Common myeloid progenitor, CD34-positive (primary cell): ENCODE measurements around the gene THOC7.

Source experiments
- CTCF ChIA-PET: fragments of 350-600 bp; sonication (Branson Sonifier 250); formaldehyde crosslinking; loops from one replicate; lab custom pipeline; 2021; ENCODE audit warnings: antibody characterized with exemption; lab: Charles Lee
- POLR2A ChIA-PET: fragments of 350-600 bp; sonication (Branson Sonifier 250); formaldehyde crosslinking; loops from one replicate; lab custom pipeline; 2021; ENCODE audit warnings: antibody characterized with exemption; lab: Charles Lee
- DNase-seq, 3 donors: peaks; one replicate each; pipeline versions ENCODE4 v3.0.0 to v3.0.0-alpha.2; 2013
- H3K27ac ChIP-seq, 2 experiments: 1 replicate in 1 of 2; 2 replicates in 1 of 2; pipeline ENCODE4 v1.7.0; 2013; ENCODE audit warnings: inconsistent platforms in 2 of 2, low read length in 2 of 2, mild to moderate bottlenecking in 2 of 2, low read depth in 1 of 2, moderate library complexity in 1 of 2; ENCODE audit not compliant: severe bottlenecking in 2 of 2, insufficient read depth in 1 of 2, poor library complexity in 1 of 2
- H3K27me3 ChIP-seq, 5 experiments: replicated peaks in 2 of 5; 1 replicate in 3 of 5; 2 replicates in 2 of 5; pipeline versions ENCODE4 v1.6.1 to v1.7.0; 2013; ENCODE audit warnings: low read length in 4 of 5, mild to moderate bottlenecking in 2 of 5, moderate library complexity in 2 of 5, inconsistent platforms in 1 of 5; ENCODE audit not compliant: insufficient read depth in 5 of 5, control insufficient read depth in 4 of 5
- H3K36me3 ChIP-seq, 4 experiments: 1 replicate in 2 of 4; 2 replicates in 2 of 4; pipeline versions ENCODE4 v1.6.1 to v1.7.0; 2013; ENCODE audit warnings: low read length in 3 of 4, control low read depth in 1 of 4, mild to moderate bottlenecking in 1 of 4; ENCODE audit not compliant: control insufficient read depth in 4 of 4, insufficient read depth in 4 of 4
- H3K4me1 ChIP-seq, 4 experiments: 1 replicate in 3 of 4; 2 replicates in 1 of 4; pipeline versions ENCODE4 v1.6.1 to v1.7.1; 2013; ENCODE audit warnings: low read length in 3 of 4, mild to moderate bottlenecking in 3 of 4, control low read depth in 1 of 4, inconsistent platforms in 1 of 4, moderate library complexity in 1 of 4; ENCODE audit not compliant: control insufficient read depth in 4 of 4, insufficient read depth in 4 of 4; ENCODE audit errors: control extremely low read depth in 1 of 4
- H3K4me3 ChIP-seq, 7 experiments: 1 replicate in 4 of 7; 2 replicates in 3 of 7; pipeline versions ENCODE4 v1.5.1 to v1.7.0; 2013; ENCODE audit warnings: mild to moderate bottlenecking in 7 of 7, low read length in 6 of 7, moderate library complexity in 6 of 7, inconsistent platforms in 2 of 7, low read depth in 2 of 7, control low read depth in 1 of 7; ENCODE audit not compliant: insufficient read depth in 4 of 7, control insufficient read depth in 1 of 7; ENCODE audit errors: extremely low read depth in 1 of 7
- H3K9me3 ChIP-seq, 5 experiments: 1 replicate in 4 of 5; 2 replicates in 1 of 5; pipeline versions ENCODE4 v1.6.1 to v1.7.1; 2013; ENCODE audit warnings: low read length in 4 of 5, mild to moderate bottlenecking in 2 of 5, inconsistent platforms in 1 of 5, low read depth in 1 of 5, moderate library complexity in 1 of 5; ENCODE audit not compliant: control insufficient read depth in 4 of 5, insufficient read depth in 2 of 5; ENCODE audit errors: control extremely low read depth in 1 of 5
- WGBS: methylation state at CpG from one replicate; pipeline ENCODE4 v1.1.5; 2013; ENCODE audit not compliant: insufficient coverage; 5-methylcytosine and 5-hydroxymethylcytosine counted together

THOC7 gene

GRCh38 chr3:63849175-63849574, 14.4 kb downstream of the THOC7 start:
- 100% methylated on average over 2 of the region's 4 CpGs for WGBS
- no peak overlapping the region for H3K27ac ChIP-seq
- ChIA-PET CTCF (no interaction called here), POLR2A (no interaction called here)
- peaks cover 0 to 12% (median 2%) of the 10 kb centered on the region in 4 experiments for H3K36me3 ChIP-seq
- no peak for DNase-seq
- no peaks in the 10 kb centered on the region for H3K4me1 ChIP-seq
- no peak overlapping the region for H3K4me3 ChIP-seq
- H3K27me3 ChIP-seq = no peaks in the 10 kb centered on the region
- H3K9me3 ChIP-seq = no peaks in the 10 kb centered on the region

- H3K9me3 ChIP-seq = no peaks in the 10 kb centered on the region
- no peak overlapping the region for H3K27ac ChIP-seq
- H3K27me3 ChIP-seq = no peaks in the 10 kb centered on the region
- 100% methylated on average over 1 of the region's 1 CpG for WGBS
- H3K4me1 ChIP-seq = no peaks in the 10 kb centered on the region
- DNase-seq = no peak
- CTCF ChIA-PET = interaction anchor here (0.8 kb wide), 1 partner anchor 11 kb away, joined by 4 read pairs; no protein-coding TSS in a partner anchor
- peaks cover 0 to 12% (median 2%) of the 10 kb centered on the region in 4 experiments for H3K36me3 ChIP-seq
- H3K4me3 ChIP-seq = no peak overlapping the region
- POLR2A ChIA-PET = no interaction called here
Observed at GRCh38 chr3:63847718-63848450, 15.7 kb downstream of the THOC7 start.

- ChIA-PET POLR2A (no interaction called here), CTCF (no interaction called here)
- Histone ChIP-seq H3K4me1 (no peaks in the 10 kb centered on the region), H3K36me3 (peaks cover 0 to 3% (median under 1%) of the 10 kb centered on the region in 4 experiments), H3K4me3 (no peak overlapping the region), H3K27me3 (no peaks in the 10 kb centered on the region), H3K27ac (no peak overlapping the region), H3K9me3 (peaks cover 0 to 1% (median 0%) of the 10 kb centered on the region in 5 experiments)
- 97% methylated on average over 4 of the region's 4 CpGs for WGBS
- no peak for DNase-seq
Observed at GRCh38 chr3:63845215-63845614, 18.4 kb downstream of the THOC7 start.

DNA sequence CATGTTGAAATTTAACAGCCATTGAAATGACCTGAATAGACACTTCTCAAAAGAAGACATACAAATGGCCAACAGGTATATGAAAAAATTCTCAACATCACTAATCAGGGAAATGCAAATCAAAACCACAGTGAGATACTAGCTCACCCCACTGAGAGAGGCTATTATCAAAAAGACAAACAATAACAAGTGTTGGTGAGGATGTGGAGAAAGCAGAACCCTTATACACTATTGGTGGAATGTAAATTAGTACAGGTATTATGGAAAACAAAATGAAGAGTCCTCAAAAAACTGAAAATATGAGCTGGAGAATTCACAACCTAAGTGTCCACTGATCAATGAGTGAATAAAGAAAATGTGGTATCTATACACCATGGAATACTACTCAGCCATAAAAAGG, 21.5 kb downstream of the THOC7 start:
- Histone ChIP-seq H3K4me1 (no peaks in the 10 kb centered on the region), H3K27me3 (no peaks in the 10 kb centered on the region), H3K27ac (no peak overlapping the region), H3K9me3 (peaks cover 0 to 1% (median 0%) of the 10 kb centered on the region in 5 experiments), H3K4me3 (no peak overlapping the region), H3K36me3 (peaks cover 0 to 3% (median 2%) of the 10 kb centered on the region in 4 experiments)
- POLR2A ChIA-PET = no interaction called here
- CTCF ChIA-PET = interaction anchor here (0.7 to 1.8 kb wide), 2 partner anchors 14 to 19 kb away, joined by 3 to 4 read pairs; no protein-coding TSS in a partner anchor
- no peak for DNase-seq

- DNase-seq = no peak
- no peaks in the 10 kb centered on the region for H3K27me3 ChIP-seq
- WGBS = no CpG with 5 or more reads among the region's 1 CpG
- peaks cover 0 to 1% (median 0%) of the 10 kb centered on the region in 5 experiments for H3K9me3 ChIP-seq
- no peaks in the 10 kb centered on the region for H3K4me1 ChIP-seq
- H3K27ac ChIP-seq = no peak overlapping the region
- CTCF ChIA-PET = no interaction called here
- H3K36me3 ChIP-seq = peaks cover 0 to 4% (median 3%) of the 10 kb centered on the region in 4 experiments
- POLR2A ChIA-PET = no interaction called here
- H3K4me3 ChIP-seq = no peak overlapping the region
Observed at GRCh38 chr3:63841704-63842103, 21.9 kb downstream of the THOC7 start.

DNA sequence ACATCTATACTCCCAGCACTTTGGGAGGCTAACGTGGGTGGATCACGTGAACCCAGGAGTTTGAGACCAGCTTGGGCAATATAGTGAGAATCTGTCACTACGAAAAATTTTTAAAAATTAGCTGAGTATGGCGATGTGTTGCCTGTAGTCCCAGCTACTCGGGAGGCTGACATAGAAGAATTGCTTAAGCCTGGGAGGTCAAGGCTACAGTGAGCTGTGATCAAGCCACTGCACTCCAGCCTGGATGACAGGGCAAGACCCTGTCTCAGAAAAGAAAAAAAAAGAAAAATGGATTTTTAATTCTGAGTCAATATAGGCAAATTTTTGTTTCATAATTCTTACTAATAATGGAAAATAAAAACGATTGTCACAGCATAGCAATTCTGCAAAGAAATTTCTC, 31.2 kb downstream of the THOC7 start:
- Histone ChIP-seq H3K36me3 (peaks cover 8 to 58% (median 36%) of the 10 kb centered on the region in 4 experiments), H3K9me3 (no peaks in the 10 kb centered on the region), H3K27me3 (no peaks in the 10 kb centered on the region), H3K4me3 (no peak overlapping the region), H3K27ac (no peak overlapping the region), H3K4me1 (no peaks in the 10 kb centered on the region)
- ChIA-PET CTCF (no interaction called here), POLR2A (no interaction called here)
- WGBS = 100% methylated on average over 5 of the region's 6 CpGs
- DNase-seq = no peak

- H3K36me3 ChIP-seq = peaks cover 8 to 54% (median 34%) of the 10 kb centered on the region in 4 experiments
- ChIA-PET CTCF (interaction anchor here (0.7 to 1.0 kb wide), 2 partner anchors 11 to 12 kb away, joined by 3 to 4 read pairs; partner anchors contain the start of gene C3orf49), POLR2A (no interaction called here)
- H3K9me3 ChIP-seq = no peaks in the 10 kb centered on the region
- no peak for DNase-seq
- WGBS = 98% methylated on average over 4 of the region's 6 CpGs
- no peaks in the 10 kb centered on the region for H3K27me3 ChIP-seq
- no peaks in the 10 kb centered on the region for H3K4me1 ChIP-seq
- no peak overlapping the region for H3K27ac ChIP-seq
- H3K4me3 ChIP-seq = no peak overlapping the region
Observed at GRCh38 chr3:63830526-63830925, 33.1 kb downstream of the THOC7 start.
